Activated gamma-delta T cell treated with anti-CD3 and anti-CD28 coated beads, Interleukin-2, amount 50 U/mL, for 16 hours (primary cell): Measurements from ENCODE around the gene TARBP1.
"Not testable (repeated sequence)": the region's sequence is repeated elsewhere in the genome, so short reads cannot be mapped to it uniquely, and the experiment has no call there.

ENCODE experiments used
- DNase-seq: peaks from one replicate; pipeline ENCODE4 v3.0.0-alpha.2; 2020; ENCODE audit warnings: low read depth

Gene TARBP1

DNA sequence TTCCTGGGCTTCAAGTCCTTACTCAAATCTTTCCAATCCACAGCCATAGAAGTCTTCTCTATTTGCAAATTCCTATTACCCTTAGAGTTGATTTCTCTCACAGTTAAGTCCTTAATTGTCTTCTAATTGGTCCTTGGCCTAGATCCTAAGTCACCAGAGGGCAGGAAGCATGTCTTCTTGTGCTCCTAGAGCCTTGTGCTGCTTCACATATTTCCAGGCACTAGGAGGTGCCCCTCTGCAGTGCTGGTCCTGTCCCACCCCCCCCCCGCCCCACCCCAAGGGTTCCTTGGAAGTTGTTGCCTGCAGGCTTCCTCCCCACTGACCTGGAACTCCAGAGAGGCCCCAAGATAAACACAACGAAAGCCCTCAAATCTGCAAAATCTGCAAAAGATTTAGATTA lies 28.1 kb upstream of the TARBP1 start:
- no peak for DNase-seq

DNA sequence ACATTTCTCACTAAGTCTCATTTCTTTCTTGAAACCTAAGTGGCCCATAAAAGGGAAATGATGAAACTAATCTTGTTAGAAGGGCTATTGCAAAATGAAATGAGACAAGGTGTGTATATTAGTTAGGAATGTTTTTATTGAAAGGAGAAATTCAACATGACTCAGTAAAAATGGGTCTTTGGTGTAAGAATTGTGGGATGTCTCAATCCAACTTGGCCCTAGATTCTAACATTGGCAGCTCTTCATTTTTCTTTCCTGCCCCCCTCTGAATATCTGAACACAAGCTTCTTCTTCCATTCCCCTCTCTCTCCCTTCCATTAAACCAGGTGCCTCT lies 26.8 kb upstream of the TARBP1 start:
- DNase-seq, result no peak

DNA sequence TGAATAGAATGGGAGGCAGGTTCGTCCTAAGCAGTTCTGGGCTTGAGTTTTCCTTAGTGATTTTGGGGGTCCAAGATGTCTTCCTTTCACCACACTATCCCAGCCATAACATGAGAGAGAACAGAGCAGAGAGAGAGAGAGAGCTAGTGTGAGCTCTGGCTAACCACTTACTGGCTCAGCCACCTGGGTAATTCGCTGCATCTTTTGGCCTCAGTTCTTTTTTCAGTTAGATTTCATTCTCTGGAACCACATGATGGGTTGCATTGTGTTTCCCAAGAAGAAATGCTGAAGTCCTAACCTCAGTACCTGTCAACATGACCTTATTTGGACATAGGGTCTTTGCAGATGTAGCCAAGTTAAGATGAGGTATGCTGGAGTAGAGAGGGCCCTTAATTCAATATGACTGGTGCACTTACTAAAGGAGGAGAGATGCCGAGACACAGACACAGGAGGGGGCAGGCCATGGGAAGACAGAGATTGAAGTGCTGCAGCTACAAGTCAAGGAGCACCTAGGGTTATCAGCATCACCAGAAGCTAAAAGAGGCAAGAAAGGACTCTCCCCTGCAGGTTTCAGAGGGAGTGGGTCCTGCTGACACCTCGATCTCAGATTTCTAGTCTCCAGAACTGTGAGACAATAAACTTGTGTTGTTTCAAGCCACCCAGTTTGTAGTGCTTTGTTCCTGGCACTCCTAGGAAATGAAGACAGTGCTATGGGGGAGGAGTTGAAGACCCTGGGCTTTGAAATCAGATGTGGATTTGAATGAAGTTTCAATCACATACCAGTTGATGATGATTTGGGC lies 26.2 kb upstream of the TARBP1 start:
- no peak for DNase-seq

DNA sequence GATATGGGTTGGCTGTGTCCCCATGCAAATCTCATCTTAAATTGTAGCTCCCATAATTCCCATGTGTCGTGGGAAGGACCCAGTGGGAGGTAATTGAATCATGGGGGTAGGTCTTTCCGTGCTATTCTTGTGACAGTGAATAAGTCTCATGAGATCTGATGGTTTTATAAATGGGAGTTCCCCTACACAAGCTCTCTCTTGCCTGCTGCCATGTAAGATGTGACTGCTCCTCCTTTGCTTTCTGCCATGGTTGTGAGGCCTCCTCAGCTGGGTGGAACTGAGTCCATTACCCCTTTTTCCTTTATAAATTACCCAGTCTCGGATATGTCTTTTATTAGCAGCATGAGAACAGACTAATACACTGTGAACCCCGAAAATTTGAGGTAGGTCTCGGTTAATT lies 25.3 kb upstream of the TARBP1 start:
- DNase-seq, result not testable (repeated sequence)

GRCh38 chr1:234503193-234504050 lies 24.4 kb upstream of the TARBP1 start:
- no peak for DNase-seq

DNA sequence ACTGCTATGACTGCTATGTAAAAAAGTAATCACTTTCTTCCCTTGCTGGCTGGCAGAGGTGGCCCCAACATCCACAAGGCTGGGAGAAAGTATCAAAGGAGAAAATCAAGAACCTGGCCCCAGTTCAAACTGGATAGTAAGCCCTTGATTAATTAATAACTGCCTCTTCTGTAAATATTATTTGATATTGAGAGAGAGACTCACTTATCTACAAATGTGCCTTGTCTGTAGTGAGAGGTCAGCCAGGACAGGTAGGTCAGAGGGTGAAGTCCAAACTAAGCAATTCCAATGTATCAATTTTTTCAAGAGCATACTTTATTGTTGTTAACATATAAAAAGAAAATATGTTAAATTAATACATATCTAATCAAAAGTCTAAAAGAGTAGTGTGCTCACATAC lies 23.8 kb upstream of the TARBP1 start:
- DNase-seq, result no peak

DNA sequence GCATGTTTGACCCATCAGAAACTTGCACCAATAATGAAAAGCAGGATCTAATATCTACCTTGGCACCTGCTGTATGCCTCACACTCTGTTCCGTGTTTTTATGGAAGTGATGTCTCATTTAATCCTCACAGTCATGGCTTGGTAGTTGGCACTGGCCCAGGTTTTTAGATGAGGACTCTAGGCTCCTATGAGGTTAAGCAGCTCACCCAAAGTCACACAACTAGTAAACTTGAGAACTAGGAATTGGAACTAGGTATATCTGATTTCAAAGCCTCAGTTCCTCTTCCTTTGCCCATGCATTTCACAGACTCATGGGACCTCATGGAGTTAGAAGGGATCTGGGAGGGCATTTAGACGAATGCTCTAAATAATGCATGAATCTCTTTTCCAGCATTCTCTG lies 21.3 kb upstream of the TARBP1 start:
- DNase-seq, result no peak

GRCh38 chr1:234499943-234500245 lies 20.9 kb upstream of the TARBP1 start:
- no peak for DNase-seq

DNA sequence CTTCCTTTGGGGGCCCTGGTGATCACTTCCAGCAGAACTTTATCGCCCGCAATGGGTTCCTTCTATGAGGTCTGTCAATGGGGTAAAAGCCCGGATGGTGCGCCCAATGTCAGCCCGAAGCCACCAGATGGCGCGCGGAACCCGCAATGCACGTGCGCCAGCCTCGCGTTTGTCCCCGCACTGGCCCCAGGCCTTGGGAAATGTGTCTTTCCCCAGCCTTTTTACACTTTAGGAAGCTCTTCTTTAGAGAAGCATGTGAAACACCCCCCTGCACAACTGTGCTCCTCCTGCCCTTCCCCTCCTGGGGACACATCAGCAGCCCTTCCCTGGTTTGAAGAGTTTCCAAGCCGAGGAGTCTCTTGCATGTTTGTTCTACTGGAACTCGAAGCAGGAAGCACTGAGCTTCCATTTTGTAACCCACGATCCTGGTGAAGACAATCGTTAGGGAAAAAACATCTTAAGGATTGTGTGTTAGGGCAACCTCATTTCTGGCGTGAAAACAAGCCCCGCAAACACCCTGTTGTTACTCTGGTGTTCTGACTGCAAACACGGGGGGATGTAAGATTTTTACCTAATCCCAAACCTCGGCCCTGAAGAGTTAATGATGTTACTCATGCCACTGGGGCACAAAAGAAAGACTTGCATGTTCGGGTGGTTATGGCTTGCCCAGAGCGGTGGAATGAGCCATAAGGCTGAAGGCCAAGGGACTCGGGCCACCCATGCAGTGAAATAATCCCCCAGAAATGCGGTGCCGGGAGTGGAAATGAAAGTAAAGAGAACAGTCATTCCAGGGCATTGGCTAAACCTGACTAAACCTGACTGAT lies 20.4 kb upstream of the TARBP1 start:
- DNase-seq, result peak; percentile 75

DNA sequence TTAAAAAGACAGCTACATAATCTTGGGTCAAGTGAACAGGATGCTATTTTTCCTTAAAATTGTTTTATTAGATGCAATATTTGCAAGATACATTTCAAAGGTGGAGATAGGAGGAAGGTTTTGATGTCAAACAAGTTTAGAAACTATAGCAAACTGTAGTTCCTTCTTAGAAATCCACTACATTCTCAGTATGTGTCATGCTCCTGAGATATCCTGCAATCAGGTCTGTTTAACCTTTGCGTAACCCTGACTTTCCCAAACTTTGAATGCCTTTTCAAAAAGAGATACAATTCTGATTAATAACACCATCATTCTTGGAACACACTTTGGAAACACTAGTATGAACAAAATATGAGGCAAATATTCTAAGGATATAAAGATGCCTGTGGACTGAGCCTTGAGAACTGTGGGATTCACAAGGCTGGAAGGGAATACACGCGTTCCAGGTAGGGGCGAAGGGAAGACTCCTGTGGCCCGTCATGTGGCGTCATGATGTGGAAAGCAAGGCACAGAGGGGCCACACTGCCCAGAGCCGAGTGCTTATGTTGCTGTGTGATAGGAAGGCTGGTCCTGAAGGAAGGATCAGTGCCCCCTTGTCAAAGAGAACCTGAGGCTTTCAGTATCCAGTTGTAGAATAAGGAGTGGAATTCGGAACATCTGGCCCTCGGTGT lies 19.6 kb upstream of the TARBP1 start:
- DNase-seq, result no peak

- no peak for DNase-seq
Measured at GRCh38 chr1:234497589-234497988, 18.6 kb upstream of the TARBP1 start.

DNA sequence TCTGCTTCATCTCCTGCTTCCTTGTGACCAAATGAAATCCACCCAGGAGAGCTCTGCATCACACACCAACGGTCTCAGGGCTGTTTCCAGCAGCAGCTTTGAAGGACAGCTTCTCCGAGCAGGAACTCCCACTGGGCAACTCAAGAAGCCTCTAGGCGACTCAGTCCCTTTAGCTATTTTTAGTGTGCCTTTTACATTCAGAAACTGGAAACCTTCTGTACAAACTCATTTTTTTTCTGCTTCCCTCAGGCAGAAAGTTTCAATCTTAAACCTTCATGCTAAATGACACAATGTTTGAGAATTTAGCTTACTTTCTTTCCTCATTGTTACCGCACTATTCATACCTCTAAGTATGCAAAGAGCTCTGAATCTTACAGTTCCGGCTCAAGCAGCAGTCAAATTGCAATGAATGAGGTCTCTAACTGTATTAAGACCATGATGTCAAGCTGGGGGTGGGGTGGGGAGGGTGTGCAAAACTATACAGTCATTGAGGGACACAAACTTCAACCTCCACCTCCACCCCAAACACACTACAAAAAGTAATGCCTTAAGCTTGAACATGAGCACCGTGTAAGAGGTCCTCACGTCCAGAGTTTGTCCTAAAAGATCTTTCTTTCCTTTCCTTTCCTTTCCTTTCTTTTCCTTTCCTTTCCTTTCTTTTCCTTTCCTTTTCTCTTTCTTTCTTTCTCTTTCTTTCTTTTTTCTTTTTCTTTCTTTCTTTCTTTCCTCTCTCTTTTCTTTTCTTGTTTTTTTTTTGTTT lies 16.4 kb upstream of the TARBP1 start:
- no peak for DNase-seq

GRCh38 chr1:234494049-234494448 lies 15.1 kb upstream of the TARBP1 start:
- no peak for DNase-seq

DNA sequence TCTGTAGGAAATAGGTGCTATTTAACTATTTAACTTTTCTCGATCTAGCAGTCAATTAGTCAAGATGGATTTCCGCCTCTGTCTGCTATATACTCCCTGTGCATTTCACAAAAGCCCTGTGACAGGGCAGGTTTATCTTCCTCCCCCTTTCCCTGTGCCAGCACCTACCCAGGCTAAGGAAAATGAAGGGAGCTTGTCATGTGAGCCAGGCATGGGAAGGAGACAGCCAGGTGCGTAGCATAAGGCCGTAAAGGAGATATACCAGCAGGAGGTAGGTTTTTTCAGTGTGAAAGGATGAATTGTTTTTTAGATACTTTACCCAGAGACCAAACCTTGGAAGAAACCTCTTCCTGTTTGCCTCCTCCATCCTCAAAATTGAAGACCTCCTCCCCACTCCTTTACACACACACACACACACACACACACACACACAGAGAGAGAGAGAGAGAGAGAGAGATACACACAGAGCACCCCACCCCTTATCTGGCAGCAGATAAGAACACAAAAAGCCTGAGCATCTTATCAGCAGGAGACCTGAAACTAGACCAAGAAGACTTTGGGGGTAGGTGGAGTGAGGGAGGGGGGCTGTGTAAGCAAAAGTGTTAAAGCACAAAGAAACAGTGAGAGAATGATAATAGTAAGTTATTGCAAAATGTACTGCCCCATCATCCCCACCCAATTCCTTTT lies 12.0 kb upstream of the TARBP1 start:
- DNase-seq, result no peak

DNA sequence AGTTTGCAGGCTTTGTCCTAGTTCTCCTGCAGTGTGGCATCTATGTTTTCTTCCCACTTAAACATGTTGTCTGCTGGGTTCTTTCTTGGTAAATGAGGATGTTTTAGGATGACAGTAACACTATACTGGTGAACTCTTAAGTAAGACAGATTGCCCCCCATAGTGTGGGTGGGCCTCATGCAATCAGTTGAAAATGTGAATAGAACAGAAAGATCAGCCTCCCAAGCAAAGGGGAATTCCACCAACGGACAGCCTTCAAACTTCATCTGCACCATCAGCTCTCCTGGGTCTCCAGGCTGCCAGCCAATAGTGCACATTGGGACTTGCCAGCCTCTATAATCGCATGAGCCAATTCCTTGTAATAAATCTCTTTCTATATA lies 10.7 kb upstream of the TARBP1 start:
- DNase-seq, result no peak

DNA sequence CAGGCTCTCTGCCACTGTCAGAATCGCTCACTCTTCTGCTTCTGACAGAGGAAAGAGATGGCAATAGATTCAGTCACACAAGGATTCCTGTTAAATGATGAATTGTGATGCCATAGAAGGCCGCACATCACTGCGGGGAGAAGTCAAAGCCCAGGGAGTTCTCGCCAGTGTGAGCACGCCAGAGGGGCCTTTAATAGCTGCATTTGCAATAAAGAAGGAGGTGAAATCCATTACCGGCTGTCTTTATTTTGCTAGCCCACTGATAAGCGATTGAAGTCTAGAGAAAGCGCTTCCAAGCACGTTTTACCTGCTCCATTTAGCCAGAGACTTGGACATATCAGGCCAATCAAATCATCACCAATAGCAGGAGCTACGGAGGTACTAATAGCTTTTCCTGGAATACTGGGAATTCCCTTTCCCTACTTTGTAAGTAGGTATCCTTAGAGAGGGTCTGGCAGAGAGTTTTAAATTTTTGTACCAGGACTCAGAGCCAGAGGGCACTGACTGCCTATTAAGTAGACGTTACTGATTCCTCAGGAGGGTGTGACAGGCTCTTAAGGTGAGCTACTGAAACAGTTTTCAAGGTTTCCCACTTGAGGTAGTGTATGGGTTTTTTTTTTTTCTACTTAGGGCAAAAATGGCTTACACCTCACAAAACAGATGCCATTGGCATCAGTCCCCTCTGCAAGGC lies 10.2 kb upstream of the TARBP1 start:
- DNase-seq, result no peak

GRCh38 chr1:234488054-234489006 lies 9.4 kb upstream of the TARBP1 start:
- no peak for DNase-seq

DNA sequence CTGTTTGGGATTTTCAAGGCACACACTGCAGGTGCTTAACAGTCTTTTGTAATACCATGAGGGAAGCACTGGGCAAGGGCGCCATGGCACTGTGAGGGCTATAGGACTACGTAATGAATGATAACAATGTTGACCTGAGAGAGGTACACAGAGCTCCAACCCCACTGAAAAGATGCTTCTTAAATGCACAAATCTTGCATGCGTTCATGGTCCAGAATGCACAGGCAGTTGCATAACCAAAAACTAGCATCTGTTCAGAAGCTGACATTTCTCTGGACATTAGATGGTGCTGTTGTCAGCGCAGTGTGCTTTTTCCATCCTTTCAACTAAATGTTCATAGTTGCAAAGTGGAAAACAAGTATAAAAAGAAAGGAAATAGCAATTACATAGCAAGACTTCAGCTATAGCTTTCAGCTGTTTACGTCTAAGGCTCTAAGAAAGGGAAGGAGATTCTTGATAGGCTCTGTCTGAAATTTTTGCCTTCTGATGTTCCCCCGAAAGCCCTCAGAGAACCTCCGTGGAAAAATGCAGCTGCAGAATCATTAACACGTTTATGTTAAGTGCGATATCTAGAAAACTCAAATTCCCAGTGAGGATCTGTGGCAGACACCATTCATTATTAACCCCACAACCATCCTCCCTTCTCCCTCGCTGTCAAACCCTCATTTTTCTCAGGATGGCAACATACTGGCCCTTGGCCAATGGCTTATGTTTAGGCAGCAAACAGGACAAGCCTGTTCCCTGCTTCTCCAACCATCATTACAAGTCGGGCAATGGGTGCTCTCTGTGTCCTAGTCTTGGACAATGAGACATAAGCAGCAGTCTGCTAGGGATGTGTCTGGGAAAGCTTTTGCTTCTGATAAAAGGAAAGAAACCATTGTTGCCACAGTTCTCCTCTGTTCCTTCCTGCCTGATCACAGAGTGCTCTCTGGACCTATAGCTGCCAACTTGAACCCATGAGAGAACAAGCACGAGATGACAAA lies 8.2 kb upstream of the TARBP1 start:
- DNase-seq, result no peak
